ENCODE measurements around the gene IFI44. TPM values are rescaled to one million over a fixed set of nuclear protein-coding genes. Genes with fewer than 3 reads are reported as not detected.

Gene IFI44
- total RNA-seq, 1 experiment from 2014 or later: 601 TPM

GRCh38 chr1:78651241-78651640, 1.6 kb downstream of the IFI44 start:
- peak; percentile 80 for DNase-seq (ENCODE audit: low read depth)

GRCh38 chr1:78652019-78652560, 2.5 kb downstream of the IFI44 start:
- DNase-seq (ENCODE audit: low read depth): no peak

GRCh38 chr1:78658901-78659300, 9.3 kb downstream of the IFI44 start:
- DNase-seq (ENCODE audit: low read depth): no peak

GRCh38 chr1:78663923-78664322, 14.3 kb downstream of the IFI44 start:
- no peak for DNase-seq (ENCODE audit: low read depth)

- DNase-seq (ENCODE audit: low read depth): peak; percentile 69
Measured at GRCh38 chr1:78664763-78665162, 15.1 kb downstream of the IFI44 start.

GRCh38 chr1:78665809-78666208, 16.2 kb downstream of the IFI44 start:
- peak; percentile 57 for DNase-seq (ENCODE audit: low read depth)

- DNase-seq (ENCODE audit: low read depth): no peak
Measured at GRCh38 chr1:78667939-78668338, 18.3 kb downstream of the IFI44 start.

GRCh38 chr1:78668427-78668826, 18.8 kb downstream of the IFI44 start:
- DNase-seq (ENCODE audit: low read depth): no peak

- DNase-seq (ENCODE audit: low read depth): no peak
Measured at GRCh38 chr1:78672428-78672827, 22.8 kb downstream of the IFI44 start.

- no peak for DNase-seq (ENCODE audit: low read depth)
Measured at GRCh38 chr1:78673120-78673519, 23.5 kb downstream of the IFI44 start.

GRCh38 chr1:78676347-78676982, 26.8 kb downstream of the IFI44 start:
- peak; percentile 76 for DNase-seq (ENCODE audit: low read depth)

- no peak for DNase-seq (ENCODE audit: low read depth)
Measured at GRCh38 chr1:78676993-78677392, 27.4 kb downstream of the IFI44 start.

- DNase-seq (ENCODE audit: low read depth): no peak
Measured at GRCh38 chr1:78677788-78678187, 28.2 kb downstream of the IFI44 start.

GRCh38 chr1:78678324-78678723, 28.7 kb downstream of the IFI44 start:
- peak; percentile 17 for DNase-seq (ENCODE audit: low read depth)

- DNase-seq (ENCODE audit: low read depth): no peak
Measured at GRCh38 chr1:78681265-78681664, 31.6 kb downstream of the IFI44 start.

GRCh38 chr1:78682496-78682895, 32.9 kb downstream of the IFI44 start:
- peak; percentile 15 for DNase-seq (ENCODE audit: low read depth)

GRCh38 chr1:78683079-78683478, 33.4 kb downstream of the IFI44 start:
- DNase-seq (ENCODE audit: low read depth): peak; percentile 64

- DNase-seq (ENCODE audit: low read depth): no peak
Measured at GRCh38 chr1:78687315-78687714, 37.7 kb downstream of the IFI44 start.

- peak; percentile 25 for DNase-seq (ENCODE audit: low read depth)
Measured at GRCh38 chr1:78687914-78688313, 38.3 kb downstream of the IFI44 start.

- peak; percentile 67 for DNase-seq (ENCODE audit: low read depth)
Measured at GRCh38 chr1:78688697-78689096, 39.1 kb downstream of the IFI44 start.

GRCh38 chr1:78690516-78690915, 40.9 kb downstream of the IFI44 start:
- no peak for DNase-seq (ENCODE audit: low read depth)

GRCh38 chr1:78691995-78692747, 42.5 kb downstream of the IFI44 start:
- DNase-seq (ENCODE audit: low read depth): peak; percentile 84

GRCh38 chr1:78699813-78700212, 50.2 kb downstream of the IFI44 start:
- DNase-seq (ENCODE audit: low read depth): no peak
